ENCODE data around the gene LDLRAP1. TPM values are rescaled to one million over a fixed set of nuclear protein-coding genes. Genes with fewer than 3 reads are reported as not detected.

The LDLRAP1 gene
- total and polyA plus RNA-seq, 2 of the 4 experiments (the other 2 are of a cell fraction), result 4.5 to 14.4 TPM

DNA sequence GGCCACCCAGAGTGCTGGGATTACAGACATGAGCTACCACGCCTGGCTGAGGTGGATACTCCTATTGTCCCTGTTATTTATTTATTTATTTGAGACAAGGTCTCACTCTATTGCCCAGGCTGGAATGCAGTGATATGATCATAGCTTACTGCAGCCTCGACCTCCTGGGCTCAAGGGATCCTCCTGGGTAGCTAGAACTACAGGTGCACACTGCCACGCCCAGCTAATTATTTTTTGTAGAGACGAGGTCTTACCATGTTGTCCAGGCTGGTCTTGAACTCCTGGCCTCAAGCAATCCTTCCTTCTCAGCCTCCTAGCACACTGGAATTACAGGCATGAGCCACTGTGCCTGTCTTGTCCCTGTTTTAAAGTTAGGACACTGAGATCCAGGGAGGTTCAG, 5.2 kb downstream of the LDLRAP1 start:
- no peaks in the 10 kb centered on the region for H3K36me3 ChIP-seq (ENCODE audit: control insufficient read depth, insufficient read depth, low read length)
- H2AFZ ChIP-seq (replicated peaks; ENCODE audit: low read length, poor library complexity), result no peak overlapping the region
- ATAC-seq (ENCODE audit: low read depth) (no peak), DNase-seq (no peak)
- 67% methylated on average over 1 of the region's 4 CpGs; no CpG with 5 or more reads in 1 of the 2 experiments for WGBS, 2 experiments (ENCODE audit: extremely low coverage in 2 of 2, insufficient read length in 1 of 2)
- no peak overlapping the region for H4K91ac ChIP-seq (ENCODE audit: insufficient read depth, low read depth, low read length)
- H4K20me1 ChIP-seq (ENCODE audit: insufficient read depth, low read length), result peaks cover 19% of the 10 kb centered on the region; the same call in 1 of the 2 replicates
- H2BK5ac ChIP-seq (ENCODE audit: low read depth, low read length, poor library complexity, severe bottlenecking), result no peak overlapping the region
- CTCF ChIA-PET, result interaction anchor here (1.1 kb wide), 1 partner anchor 19 kb away, joined by 4 read pairs; no protein-coding TSS in a partner anchor
- no peak overlapping the region for H4K5ac ChIP-seq (ENCODE audit: low read depth, low read length)
- no peak overlapping the region; a peak in 1 of 4 replicates for H4K8ac ChIP-seq (ENCODE audit: low read depth in 2 of 2, low read length in 2 of 2)
- in situ Hi-C loops (cut with MboI; ENCODE audit: low sequenced_read_pairs) (no loop called here), intact Hi-C loops (cut with micrococcal nuclease) (no loop called here), dilution Hi-C loops (cut with HindIII; ENCODE audit: low sequenced_read_pairs, unreplicated experiment) (no loop called here)
- H3K27ac ChIP-seq (ENCODE audit: insufficient read depth, low read length), result no peak overlapping the region
- no peak overlapping the region for H2BK120ac ChIP-seq (ENCODE audit: low read depth, low read length)
- no peak overlapping the region for H2AK5ac ChIP-seq (ENCODE audit: low read depth, low read length)
- H3K23ac ChIP-seq (ENCODE audit: low read depth, low read length), result peak overlapping the region; percentile 60; the same call in 1 of the 2 replicates
- H2BK20ac ChIP-seq (ENCODE audit: low read depth, low read length), result no peak overlapping the region
- H3K4me3 ChIP-seq (ENCODE audit: insufficient read depth, low read depth, low read length), result no peak overlapping the region
- peaks cover 24% of the 10 kb centered on the region for H3K4me1 ChIP-seq (ENCODE audit: control insufficient read depth, insufficient read depth, low read length)
- H3K56ac ChIP-seq (ENCODE audit: extremely low read depth, insufficient read depth, low read length), result no peak overlapping the region
- no peaks in the 10 kb centered on the region for H3K27me3 ChIP-seq (ENCODE audit: control insufficient read depth, insufficient read depth, low read length)
- no TSS peak for BruUV-seq (replicated peaks)
- H3K4ac ChIP-seq (ENCODE audit: low read depth, low read length), result peak overlapping the region; percentile 45; the same call in 1 of the 2 replicates
- H2AK9ac ChIP-seq (replicated peaks; ENCODE audit: low read depth, low read length, poor library complexity), result no peak overlapping the region
- TF ChIP-seq MXI1 (IDR thresholded peaks at IDR 0.05; ENCODE audit: borderline replicate concordance, low read depth, low read length) (no peak), NFE2L2 (IDR thresholded peaks at IDR 0.05; ENCODE audit: low read depth, low read length) (no peak), CHD1 (IDR thresholded peaks at IDR 0.05; ENCODE audit: low read depth, low read length) (no peak), RAD21 (IDR thresholded peaks at IDR 0.05; ENCODE audit: low read length) (no peak), RFX5 (IDR thresholded peaks at IDR 0.05; ENCODE audit: low read depth, low read length) (no peak), USF2 (IDR thresholded peaks at IDR 0.05; ENCODE audit: low read depth, low read length) (no peak), RCOR1 (IDR thresholded peaks at IDR 0.05; ENCODE audit: insufficient replicate concordance, low read length) (no peak), ELK1 (IDR thresholded peaks at IDR 0.05; ENCODE audit: borderline replicate concordance, low read depth, low read length) (no peak), MAFK (IDR thresholded peaks at IDR 0.05; ENCODE audit: low read depth, low read length) (no peak), FOS (IDR thresholded peaks at IDR 0.05; ENCODE audit: low read depth, low read length) (no peak), POLR2A (IDR thresholded peaks at IDR 0.05; ENCODE audit: low read depth, low read length) (no peak), MAZ (IDR thresholded peaks at IDR 0.05; ENCODE audit: borderline replicate concordance, low read depth, low read length) (no peak), CEBPB (IDR thresholded peaks at IDR 0.05; ENCODE audit: low read depth, low read length) (no peak), CTCF (conservative IDR thresholded peaks at IDR 0.05; ENCODE audit: low read depth, low read length) (no peak), BHLHE40 (IDR thresholded peaks at IDR 0.05; ENCODE audit: low read depth, low read length) (no peak), SMC3 (IDR thresholded peaks at IDR 0.05; ENCODE audit: low read depth, low read length) (no peak)
- H3K9ac ChIP-seq (ENCODE audit: low read depth, low read length), result no peak overlapping the region
- no peak overlapping the region for H3K4me2 ChIP-seq (ENCODE audit: low read depth, low read length)
- peaks cover 18% of the 10 kb centered on the region for H3K9me1 ChIP-seq (ENCODE audit: insufficient read depth, low read length)
- POLR2A ChIA-PET (ENCODE audit: unreplicated experiment), result no interaction called here
- H3K9me3 ChIP-seq (ENCODE audit: control insufficient read depth, insufficient read depth, low read length), result no peaks in the 10 kb centered on the region
- no peak overlapping the region for H3K14ac ChIP-seq (replicated peaks; ENCODE audit: low read depth, low read length)
- H3K18ac ChIP-seq (ENCODE audit: low read depth, low read length), result no peak overlapping the region
- peaks cover 33 to 80% of the 10 kb centered on the region in 2 experiments for H3K79me1 ChIP-seq (ENCODE audit: low read depth in 1 of 2, low read length in 2 of 2)
- H2BK15ac ChIP-seq (ENCODE audit: low read depth, low read length), result no peak overlapping the region
